ENCODE measurements around the gene CHMP5. TPM values are rescaled to one million over a fixed set of nuclear protein-coding genes. Genes with fewer than 3 reads are reported as not detected.

CHMP5 gene
- total and polyA plus RNA-seq, 10 of the 15 experiments (the other 5 are each of a cell fraction or from before 2014, with no cell fraction given) = 40.3 to 179 (median 78.6) TPM

DNA sequence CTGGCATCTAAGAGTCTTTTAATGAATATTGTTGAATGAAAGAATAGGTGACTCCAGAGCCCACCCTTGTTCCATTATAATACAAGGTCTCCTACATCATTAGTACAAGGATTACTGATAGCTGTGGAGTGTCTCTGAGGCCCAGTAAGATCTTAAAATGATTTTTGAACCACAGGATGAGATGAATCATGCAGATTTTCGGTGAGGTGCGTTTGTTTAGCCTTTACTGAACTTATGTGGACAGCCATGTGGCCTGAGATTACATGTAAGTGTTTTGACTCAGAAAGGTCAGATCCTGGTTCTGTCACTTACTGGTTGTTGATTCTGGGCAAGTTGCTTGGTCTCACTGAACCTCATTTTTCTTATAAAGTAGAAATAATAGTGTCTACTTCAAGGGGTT, 47.1 kb downstream of the CHMP5 start (continued):
- TF ChIP-seq, protein P1, sequence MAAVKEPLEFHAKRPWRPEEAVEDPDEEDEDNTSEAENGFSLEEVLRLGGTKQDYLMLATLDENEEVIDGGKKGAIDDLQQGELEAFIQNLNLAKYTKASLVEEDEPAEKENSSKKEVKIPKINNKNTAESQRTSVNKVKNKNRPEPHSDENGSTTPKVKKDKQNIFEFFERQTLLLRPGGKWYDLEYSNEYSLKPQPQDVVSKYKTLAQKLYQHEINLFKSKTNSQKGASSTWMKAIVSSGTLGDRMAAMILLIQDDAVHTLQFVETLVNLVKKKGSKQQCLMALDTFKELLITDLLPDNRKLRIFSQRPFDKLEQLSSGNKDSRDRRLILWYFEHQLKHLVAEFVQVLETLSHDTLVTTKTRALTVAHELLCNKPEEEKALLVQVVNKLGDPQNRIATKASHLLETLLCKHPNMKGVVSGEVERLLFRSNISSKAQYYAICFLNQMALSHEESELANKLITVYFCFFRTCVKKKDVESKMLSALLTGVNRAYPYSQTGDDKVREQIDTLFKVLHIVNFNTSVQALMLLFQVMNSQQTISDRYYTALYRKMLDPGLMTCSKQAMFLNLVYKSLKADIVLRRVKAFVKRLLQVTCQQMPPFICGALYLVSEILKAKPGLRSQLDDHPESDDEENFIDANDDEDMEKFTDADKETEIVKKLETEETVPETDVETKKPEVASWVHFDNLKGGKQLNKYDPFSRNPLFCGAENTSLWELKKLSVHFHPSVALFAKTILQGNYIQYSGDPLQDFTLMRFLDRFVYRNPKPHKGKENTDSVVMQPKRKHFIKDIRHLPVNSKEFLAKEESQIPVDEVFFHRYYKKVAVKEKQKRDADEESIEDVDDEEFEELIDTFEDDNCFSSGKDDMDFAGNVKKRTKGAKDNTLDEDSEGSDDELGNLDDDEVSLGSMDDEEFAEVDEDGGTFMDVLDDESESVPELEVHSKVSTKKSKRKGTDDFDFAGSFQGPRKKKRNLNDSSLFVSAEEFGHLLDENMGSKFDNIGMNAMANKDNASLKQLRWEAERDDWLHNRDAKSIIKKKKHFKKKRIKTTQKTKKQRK (IDR thresholded peaks at IDR 0.05; ENCODE audit: low read depth, low read length) = no peak
- no peak for TF ChIP-seq ZNF24 (IDR thresholded peaks at IDR 0.05)
- TF ChIP-seq DPF2 (IDR thresholded peaks at IDR 0.05) = no peak
- TF ChIP-seq YY1 (IDR thresholded peaks at IDR 0.05; ENCODE audit: low read depth, low read length) = no peak
- no peak for TF ChIP-seq SREBF2 (IDR thresholded peaks at IDR 0.05; ENCODE audit: low read length)
- no peak for TF ChIP-seq MLLT1 (IDR thresholded peaks at IDR 0.05)
- no peak for TF ChIP-seq ELK1 (IDR thresholded peaks at IDR 0.05; ENCODE audit: low read depth, low read length)
